SJSA1 (cell line): ENCODE measurements around the gene EVL. TPM values are rescaled to one million over a fixed set of nuclear protein-coding genes. Genes with fewer than 3 reads are reported as not detected.

Experiments used
- DNase-seq, 2 experiments: peaks; one replicate each; pipeline ENCODE4 v3.0.0-alpha.2; 2015 to 2020; ENCODE audit warnings: low spot score in 2 of 2, low read depth in 1 of 2
- H3K27ac ChIP-seq: fragments of 250-450 bp; sonication (Bioruptor Pico); 2 replicates; pipeline ENCODE4 v1.5.1; 2020; ENCODE audit warnings: mild to moderate bottlenecking, moderate library complexity
- H3K27me3 ChIP-seq: fragments of 250-450 bp; sonication (Bioruptor Pico); replicated peaks from 2 replicates; pipeline ENCODE4 v1.5.1; 2020; ENCODE audit warnings: mild to moderate bottlenecking, moderate library complexity
- H3K36me3 ChIP-seq: fragments of 250-450 bp; sonication (Bioruptor Pico); 2 replicates; pipeline ENCODE4 v1.5.1; 2020; ENCODE audit warnings: mild to moderate bottlenecking
- H3K4me1 ChIP-seq: fragments of 250-450 bp; sonication (Bioruptor Pico); replicated peaks from 2 replicates; pipeline ENCODE4 v1.6.1; 2021; ENCODE audit warnings: mild to moderate bottlenecking
- H3K4me3 ChIP-seq: fragments of 250-450 bp; sonication (Bioruptor Pico); 2 replicates; pipeline ENCODE4 v1.5.1; 2020; ENCODE audit warnings: mild to moderate bottlenecking
- H3K9me3 ChIP-seq: fragments of 250-450 bp; sonication (Bioruptor Pico); replicated peaks from 2 replicates; pipeline ENCODE4 v1.5.1; 2020; ENCODE audit warnings: mild to moderate bottlenecking
- total RNA-seq: library from RNA; depleted of rRNA; stranded (reverse); fragments of >200 nt; shearing (Covaris generic); gene quantifications from 2 replicates; pipeline ENCODE4 v1.2.3, GENCODE V29; 2014

EVL gene
- total RNA-seq, 1 experiment from 2014 or later, result 10.8 TPM

DNA sequence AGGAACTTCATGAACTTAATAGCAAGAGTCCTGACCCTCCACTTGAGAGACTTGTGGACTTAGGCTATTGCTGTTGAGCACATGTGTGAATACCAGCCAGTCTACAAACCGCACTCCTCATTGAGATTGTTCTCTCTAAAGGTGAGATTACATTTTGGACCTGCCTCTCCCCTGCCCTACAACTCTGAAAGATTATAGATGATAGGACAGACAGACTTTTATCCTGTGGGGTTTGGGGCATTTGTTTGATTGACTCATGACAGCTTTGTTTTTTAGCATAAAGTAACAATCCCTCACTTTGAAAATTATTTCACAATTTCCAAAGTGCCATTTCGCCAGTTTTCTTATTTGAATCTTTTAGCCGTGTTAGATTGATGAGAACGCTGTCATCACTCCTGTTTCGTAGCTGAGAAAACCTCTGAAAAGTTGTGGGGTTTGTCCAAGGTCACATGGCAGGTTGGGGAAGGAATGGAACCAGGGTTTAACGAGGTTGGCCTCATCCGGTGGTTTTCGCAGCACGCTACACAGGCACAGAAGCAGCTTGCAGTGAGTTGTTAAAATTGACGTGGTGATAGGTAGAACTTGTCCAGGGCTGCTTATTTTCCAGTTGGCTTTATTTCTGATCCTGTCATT lies 836 bp downstream of the EVL start:
- no peak overlapping the region for H3K4me3 ChIP-seq
- DNase-seq, result no peak
- no peaks in the 10 kb centered on the region for H3K4me1 ChIP-seq
- no peaks in the 10 kb centered on the region for H3K36me3 ChIP-seq
- no peaks in the 10 kb centered on the region for H3K9me3 ChIP-seq
- no peak overlapping the region for H3K27ac ChIP-seq
- H3K27me3 ChIP-seq, result no peaks in the 10 kb centered on the region

DNA sequence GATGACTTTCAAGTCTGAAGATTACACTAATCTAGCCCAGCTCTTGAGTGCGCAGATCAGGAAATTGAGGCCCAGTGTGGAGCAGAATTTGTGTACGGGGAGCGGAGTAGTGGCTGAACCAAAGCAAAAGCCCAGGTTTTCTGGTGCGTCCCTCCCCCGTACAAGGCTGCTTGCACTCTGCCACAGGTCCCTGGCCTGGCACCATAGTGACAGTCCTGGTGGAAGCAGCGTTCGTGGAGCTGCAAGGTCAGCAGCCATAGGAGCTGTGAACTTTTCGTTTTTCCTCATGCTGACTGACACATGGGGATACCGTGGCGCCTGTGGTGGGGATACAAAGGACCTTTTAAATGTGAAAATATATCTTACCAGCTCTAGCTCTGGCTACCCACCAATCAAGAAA lies 1.7 kb downstream of the EVL start:
- Histone ChIP-seq H3K27me3 (no peaks in the 10 kb centered on the region), H3K36me3 (no peaks in the 10 kb centered on the region), H3K4me1 (no peaks in the 10 kb centered on the region), H3K4me3 (no peak overlapping the region), H3K9me3 (no peaks in the 10 kb centered on the region), H3K27ac (no peak overlapping the region)
- no peak for DNase-seq

DNA sequence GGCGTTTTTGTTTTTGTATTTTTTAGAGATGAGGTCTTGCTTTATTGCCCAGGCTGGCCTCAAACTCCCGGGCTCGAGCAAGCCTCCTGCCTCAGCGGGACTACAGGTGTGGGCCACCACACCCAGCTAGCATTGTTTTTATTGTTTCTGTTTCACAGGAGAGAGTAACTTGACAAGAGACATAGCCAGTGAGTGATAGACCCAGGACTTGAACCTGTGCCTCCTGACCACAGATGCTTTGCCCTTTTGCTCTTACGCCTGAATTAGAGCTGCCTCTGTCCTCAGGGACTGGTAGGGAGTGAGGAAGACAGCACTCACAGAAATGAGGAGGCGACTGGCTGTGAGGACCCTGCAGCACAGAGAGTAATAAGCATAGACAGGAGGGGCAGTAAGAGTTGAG lies 2.3 kb downstream of the EVL start:
- Histone ChIP-seq H3K27me3 (no peaks in the 10 kb centered on the region), H3K4me1 (no peaks in the 10 kb centered on the region), H3K4me3 (no peak overlapping the region), H3K9me3 (no peaks in the 10 kb centered on the region), H3K27ac (no peak overlapping the region), H3K36me3 (no peaks in the 10 kb centered on the region)
- no peak for DNase-seq

DNA sequence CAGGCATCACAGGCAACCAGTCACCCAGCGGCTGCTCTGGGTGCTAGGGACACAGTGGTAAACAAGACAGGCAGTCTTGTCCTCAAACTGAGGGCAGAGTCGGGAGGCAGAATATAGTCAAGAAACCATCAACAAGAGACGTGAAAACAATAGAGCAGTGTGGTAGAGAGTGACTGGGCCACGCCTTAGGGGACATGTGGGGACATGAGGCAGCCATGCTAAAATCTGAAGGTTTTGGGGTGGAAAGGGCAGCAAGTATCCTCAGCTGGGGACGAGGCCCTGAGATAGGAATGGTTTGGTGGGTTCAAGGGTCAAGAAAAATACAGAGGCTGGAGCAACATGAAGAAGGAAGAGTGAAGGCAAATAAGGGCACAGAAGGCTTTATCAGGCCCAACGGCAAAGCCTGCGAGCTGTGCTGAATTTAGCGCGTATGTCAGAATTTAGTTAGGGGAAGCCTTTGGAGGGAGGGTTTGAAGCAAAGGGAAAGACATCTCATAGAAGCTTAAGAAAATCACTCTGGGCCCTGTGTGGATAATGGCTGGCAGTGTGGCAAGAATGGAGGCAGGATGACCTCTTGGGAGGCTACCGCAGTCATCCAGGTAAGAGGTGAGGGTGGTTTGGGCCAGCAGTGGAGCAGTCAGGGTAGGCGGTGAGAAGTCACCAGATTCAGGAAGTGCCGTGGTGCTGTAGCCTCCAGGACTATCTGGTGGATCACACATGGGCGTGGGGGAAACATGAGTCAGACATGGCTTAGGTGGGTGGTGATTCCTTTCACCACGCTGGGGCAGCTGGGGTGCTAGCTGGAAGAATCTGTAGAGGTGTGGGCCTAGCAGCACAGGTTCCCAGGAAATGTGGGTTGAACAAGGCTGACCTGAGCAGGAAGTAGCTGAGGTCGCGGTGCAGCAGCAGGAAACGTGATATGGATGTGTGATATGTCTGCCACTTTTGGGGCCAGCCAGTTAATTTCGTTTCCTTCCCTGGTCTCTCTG lies 3.0 kb downstream of the EVL start:
- H3K27ac ChIP-seq, result no peak overlapping the region
- no peak for DNase-seq
- H3K27me3 ChIP-seq, result no peaks in the 10 kb centered on the region
- H3K36me3 ChIP-seq, result no peaks in the 10 kb centered on the region
- no peak overlapping the region for H3K4me3 ChIP-seq
- H3K9me3 ChIP-seq, result no peaks in the 10 kb centered on the region
- no peaks in the 10 kb centered on the region for H3K4me1 ChIP-seq

DNA sequence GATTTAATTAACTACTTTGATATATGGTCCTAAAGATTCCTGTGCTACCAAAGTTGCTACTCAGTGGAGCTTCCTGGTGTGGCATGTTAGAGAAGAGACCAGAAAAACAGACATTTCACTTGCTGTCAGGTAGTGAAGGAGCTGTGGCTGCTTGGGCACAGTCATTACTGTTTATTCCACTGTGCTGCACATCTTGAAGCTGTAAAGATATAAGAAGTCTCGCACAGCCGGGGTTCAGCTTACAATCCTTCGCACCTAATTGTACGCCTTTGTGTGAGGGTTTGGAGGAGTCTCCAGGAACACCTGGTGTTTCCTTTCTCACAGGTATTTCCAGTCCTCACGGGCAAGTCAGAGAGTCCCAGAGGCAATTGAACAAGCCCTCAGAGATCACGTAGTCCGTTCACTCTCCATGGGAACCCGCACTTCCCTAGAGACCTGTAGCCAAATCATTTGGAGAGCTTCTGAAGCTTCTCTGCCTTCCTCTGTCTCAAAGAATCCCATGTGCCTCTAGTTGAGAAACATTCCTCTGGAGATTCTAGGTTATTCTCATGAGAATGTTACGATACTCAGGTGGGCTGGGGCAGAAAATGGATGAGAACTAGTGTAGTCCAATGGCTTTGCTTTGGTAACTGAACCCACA lies 4.1 kb downstream of the EVL start:
- Histone ChIP-seq H3K9me3 (no peaks in the 10 kb centered on the region), H3K4me1 (no peaks in the 10 kb centered on the region), H3K36me3 (no peaks in the 10 kb centered on the region), H3K27me3 (no peaks in the 10 kb centered on the region), H3K4me3 (no peak overlapping the region), H3K27ac (no peak overlapping the region)
- no peak for DNase-seq

DNA sequence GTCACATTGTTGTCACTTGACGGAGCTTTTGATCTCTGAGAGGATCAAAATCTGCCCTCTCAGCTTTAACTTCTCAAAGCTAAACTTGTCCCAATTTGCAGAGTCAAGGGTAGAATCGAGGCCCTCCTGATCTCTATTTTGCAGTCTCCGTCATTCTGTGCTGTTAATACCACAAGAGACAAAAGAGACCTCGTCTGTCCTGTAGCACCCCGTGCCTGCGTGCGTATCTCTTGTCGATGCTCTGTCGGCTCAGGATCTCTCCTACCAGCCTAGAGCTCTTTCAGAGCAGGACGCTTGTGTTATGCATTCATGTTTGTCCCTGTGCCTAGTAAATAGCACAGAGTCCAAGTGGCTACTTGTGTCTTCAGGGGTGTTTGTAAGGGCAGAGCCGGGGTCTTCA lies 5.1 kb downstream of the EVL start:
- no peaks in the 10 kb centered on the region for H3K36me3 ChIP-seq
- DNase-seq, result no peak
- no peaks in the 10 kb centered on the region for H3K9me3 ChIP-seq
- no peak overlapping the region for H3K27ac ChIP-seq
- H3K27me3 ChIP-seq, result no peaks in the 10 kb centered on the region
- H3K4me3 ChIP-seq, result no peak overlapping the region
- no peaks in the 10 kb centered on the region for H3K4me1 ChIP-seq

DNA sequence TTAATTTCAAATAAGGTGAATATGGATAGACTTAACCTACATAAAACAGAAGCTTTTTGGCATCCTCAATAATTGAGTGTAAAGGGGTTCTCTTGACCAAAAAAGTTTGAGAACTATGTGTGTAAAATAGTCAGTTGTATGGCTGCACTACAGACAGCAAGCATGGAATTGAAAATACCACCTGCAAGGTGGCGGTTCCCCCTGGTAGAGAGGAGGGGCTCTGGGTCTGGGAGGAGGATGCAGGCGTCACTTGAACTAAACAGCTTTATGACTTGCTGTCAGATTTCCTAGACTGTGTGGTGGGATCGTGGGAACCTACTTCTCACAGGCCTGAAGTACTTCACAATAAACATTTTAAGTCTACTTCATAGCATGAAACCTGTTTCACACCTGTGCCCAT lies 6.3 kb downstream of the EVL start:
- H3K4me3 ChIP-seq, result no peak overlapping the region

DNA sequence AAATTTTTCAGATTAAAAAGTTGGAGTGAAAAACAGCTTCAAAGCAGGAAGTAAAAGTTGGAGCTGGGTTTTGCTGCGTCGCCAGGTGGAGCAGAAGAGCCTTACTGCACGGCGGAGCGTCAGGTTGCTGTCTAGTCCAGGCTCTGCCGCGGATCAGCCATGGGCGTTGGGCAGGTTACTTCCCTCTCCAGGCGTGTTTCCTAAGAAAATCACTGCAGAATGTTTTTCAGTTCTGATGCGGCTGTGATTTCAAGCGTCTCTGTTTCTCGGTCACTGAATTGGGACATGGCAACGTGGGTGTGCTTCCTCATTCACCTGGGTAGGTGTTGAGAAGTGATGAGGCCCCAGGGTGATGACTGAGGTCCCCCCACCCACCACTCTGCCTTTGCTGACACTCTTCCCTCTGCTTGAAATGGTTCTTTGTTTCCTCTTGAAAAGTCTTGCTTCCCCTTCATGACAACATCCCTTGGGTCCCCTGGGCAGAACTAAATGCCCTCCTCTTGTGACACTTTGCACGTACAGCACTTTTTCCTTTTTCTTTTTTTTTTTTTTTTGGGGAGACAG lies 7.6 kb downstream of the EVL start:
- Histone ChIP-seq H3K9me3 (no peaks in the 10 kb centered on the region), H3K36me3 (no peaks in the 10 kb centered on the region), H3K27ac (no peak overlapping the region), H3K4me3 (no peak overlapping the region), H3K27me3 (no peaks in the 10 kb centered on the region), H3K4me1 (no peaks in the 10 kb centered on the region)
- DNase-seq, result no peak

More for the DNA sequence above, 6.3 kb downstream of the EVL start:
- no peaks in the 10 kb centered on the region for H3K9me3 ChIP-seq
- H3K27ac ChIP-seq, result no peak overlapping the region
- H3K27me3 ChIP-seq, result no peaks in the 10 kb centered on the region
- DNase-seq, result no peak
- no peaks in the 10 kb centered on the region for H3K36me3 ChIP-seq
- no peaks in the 10 kb centered on the region for H3K4me1 ChIP-seq

DNA sequence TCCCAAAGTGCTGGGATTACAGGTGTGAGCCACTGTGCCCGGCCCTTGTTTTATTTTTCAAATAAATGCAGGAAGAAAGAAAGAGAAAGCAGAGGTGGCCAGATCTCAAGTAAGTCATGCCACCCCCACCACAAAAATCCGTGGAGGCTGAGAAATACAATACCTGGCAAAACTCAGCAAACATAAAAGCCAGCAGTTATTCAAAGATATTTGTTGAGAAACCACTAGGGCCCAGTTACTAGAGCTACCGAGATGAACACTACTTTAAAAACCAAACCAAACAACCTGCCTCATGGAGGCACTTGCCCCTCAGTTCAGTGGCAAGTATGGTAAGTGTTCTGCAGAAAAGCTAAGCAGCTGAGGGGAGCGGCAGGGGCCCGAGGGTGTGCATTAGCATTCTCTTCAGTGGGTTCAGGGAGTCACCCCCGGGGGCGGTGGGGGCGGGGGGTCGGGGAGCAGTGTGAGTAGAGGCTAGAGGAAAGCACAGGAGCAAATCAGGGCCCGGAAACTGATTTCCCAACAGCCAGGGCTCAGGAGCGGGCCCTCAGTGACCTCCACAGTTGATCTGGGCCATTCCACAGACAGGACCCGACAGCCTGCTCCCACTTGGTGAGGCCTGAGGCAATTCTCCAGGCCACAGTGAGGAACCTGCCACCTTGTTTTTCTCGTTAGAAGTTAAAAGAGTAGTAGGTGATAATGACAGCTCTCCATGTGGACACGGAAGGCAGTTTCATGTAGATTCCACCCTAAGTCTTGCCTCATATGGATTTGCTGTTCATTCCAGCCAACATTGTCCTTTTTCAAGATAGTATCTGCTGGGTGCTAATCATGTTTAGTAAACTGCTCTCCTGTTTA lies 8.6 kb downstream of the EVL start:
- Histone ChIP-seq H3K36me3 (no peaks in the 10 kb centered on the region), H3K27me3 (no peaks in the 10 kb centered on the region), H3K4me1 (peaks cover 4% of the 10 kb centered on the region), H3K4me3 (no peak overlapping the region), H3K9me3 (no peaks in the 10 kb centered on the region), H3K27ac (no peak overlapping the region)
- DNase-seq, result no peak

DNA sequence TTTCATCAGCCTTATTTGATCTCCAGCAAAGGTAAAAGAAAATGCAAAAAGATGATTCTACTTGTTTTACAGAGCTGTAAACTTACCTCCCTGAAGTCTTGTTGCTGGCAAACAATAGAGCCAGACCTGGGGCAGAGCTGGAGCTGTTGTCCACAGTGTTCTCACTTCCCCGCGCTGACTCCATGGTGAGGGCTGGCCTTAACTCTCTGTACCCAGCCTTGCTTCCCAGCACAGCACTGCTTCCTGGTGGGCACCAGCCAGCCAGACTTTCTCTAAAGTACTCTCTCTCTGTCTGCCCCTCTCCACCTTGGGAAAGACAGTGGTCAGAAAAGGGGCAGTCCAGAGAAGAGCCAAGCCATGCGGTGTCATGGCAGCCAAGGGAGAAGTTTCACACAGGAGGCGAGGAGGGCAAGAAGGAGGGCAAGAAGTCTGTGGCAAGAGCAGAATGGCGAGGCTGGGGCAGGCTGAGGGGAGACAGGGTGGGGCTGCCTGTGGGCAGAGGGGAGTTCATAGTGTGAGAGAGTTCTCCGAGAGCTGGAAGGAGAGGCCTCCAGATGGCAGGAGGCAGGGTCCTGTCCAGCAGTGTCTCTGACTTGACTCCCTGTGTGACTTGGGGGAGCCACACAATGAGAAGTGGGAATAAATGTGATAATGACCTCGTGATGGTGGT lies 9.3 kb downstream of the EVL start:
- Histone ChIP-seq H3K36me3 (no peaks in the 10 kb centered on the region), H3K27ac (no peak overlapping the region), H3K27me3 (no peaks in the 10 kb centered on the region), H3K4me3 (no peak overlapping the region), H3K9me3 (no peaks in the 10 kb centered on the region), H3K4me1 (peaks cover 12% of the 10 kb centered on the region)
- DNase-seq, result no peak

DNA sequence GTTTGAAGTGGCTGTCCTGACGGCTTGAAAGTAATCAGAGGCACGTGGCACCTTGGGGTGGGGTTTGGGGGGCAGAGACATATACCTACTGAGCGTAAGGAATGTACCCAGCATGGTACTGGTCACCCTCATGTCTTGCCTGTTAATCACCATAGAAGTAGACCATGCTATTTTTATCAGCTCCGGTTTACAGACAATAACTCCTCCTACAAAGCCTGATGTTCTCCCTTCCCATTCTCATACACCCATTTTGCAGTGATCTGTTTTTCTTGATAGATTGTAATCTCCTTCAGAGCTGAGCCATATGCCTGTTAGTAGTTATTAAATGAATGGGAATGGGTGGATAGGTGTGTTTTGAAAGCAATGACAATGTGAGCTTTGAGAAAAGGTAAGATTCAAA lies 10.5 kb downstream of the EVL start:
- no peaks in the 10 kb centered on the region for H3K9me3 ChIP-seq
- no peak overlapping the region for H3K27ac ChIP-seq
- H3K27me3 ChIP-seq, result no peaks in the 10 kb centered on the region
- no peak for DNase-seq
- H3K36me3 ChIP-seq, result no peaks in the 10 kb centered on the region
- H3K4me1 ChIP-seq, result peaks cover 20% of the 10 kb centered on the region
- H3K4me3 ChIP-seq, result no peak overlapping the region

DNA sequence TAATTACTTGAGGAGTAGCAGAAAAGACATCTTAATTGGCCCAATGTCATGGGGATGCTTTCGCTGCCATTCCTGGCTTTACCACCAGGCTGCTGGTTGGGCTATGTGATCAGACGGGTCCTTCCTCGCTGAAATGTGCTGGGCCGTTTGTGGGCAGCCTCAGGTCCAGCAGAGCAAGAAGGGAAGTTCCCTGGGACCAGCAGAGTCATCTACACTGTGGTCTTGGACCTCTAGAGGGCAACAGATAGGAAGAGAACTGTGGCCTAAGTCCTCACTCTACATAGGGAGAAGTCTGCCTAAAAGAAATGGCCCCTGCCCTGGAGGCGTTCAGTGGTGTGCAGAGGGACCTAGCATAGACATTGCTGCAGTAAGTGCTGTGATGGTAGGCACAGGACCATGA lies 10.9 kb downstream of the EVL start:
- H3K4me1 ChIP-seq, result peaks cover 20% of the 10 kb centered on the region
- no peak overlapping the region for H3K4me3 ChIP-seq
- no peaks in the 10 kb centered on the region for H3K36me3 ChIP-seq
- no peak for DNase-seq
- no peak overlapping the region for H3K27ac ChIP-seq
- H3K27me3 ChIP-seq, result no peaks in the 10 kb centered on the region
- H3K9me3 ChIP-seq, result no peaks in the 10 kb centered on the region

DNA sequence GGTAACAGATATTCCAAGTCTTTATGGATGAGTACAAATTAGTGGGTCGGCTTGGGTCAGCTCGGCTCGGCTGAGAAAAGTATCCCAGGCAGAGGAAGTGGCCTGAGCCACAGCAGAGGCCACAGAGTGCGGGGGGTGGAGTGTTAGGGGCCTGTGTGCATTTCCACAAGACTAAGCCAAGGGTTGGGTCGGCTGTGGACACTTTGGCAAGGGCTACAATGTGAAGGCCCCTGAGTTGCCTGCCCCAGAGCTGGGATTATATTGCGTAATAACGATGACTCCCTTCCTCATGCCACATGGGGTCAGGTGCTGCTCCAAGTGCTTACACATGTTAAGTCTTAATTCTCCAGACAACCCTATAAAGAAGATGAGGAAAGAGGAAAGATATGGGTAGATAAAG lies 11.4 kb downstream of the EVL start:
- no peak overlapping the region for H3K27ac ChIP-seq
- no peak overlapping the region for H3K4me3 ChIP-seq
- no peak for DNase-seq
- no peaks in the 10 kb centered on the region for H3K27me3 ChIP-seq
- no peaks in the 10 kb centered on the region for H3K9me3 ChIP-seq
- H3K36me3 ChIP-seq, result no peaks in the 10 kb centered on the region
- H3K4me1 ChIP-seq, result peaks cover 20% of the 10 kb centered on the region
